H1 (cell line): Measurements from ENCODE around the gene CAPN13. TPM values are rescaled to one million over a fixed set of nuclear protein-coding genes. Genes with fewer than 3 reads are reported as not detected.
A peak's percentile ranks its signal among the peaks of the same experiment; 100 is the strongest.

ENCODE experiments used
- CTCF ChIA-PET: fragments of 300-600 bp; sonication (Branson Sonifier 250); formaldehyde crosslinking; loops from one replicate; lab custom pipeline; 2021; ENCODE audit not compliant: partially characterized antibody; lab: Charles Lee
- POLR2A ChIA-PET: fragments of 300-600 bp; sonication (Branson Sonifier 250); formaldehyde crosslinking; loops from one replicate; lab custom pipeline; 2021; ENCODE audit warnings: inconsistent platforms; ENCODE audit not compliant: partially characterized antibody; lab: Charles Lee
- DNase-seq, 2 experiments: peaks; one replicate each; pipeline versions ENCODE4 v3.0.0 to v3.0.0-alpha.2; 2010 to 2022; ENCODE audit warnings: low spot score in 2 of 2, low read depth in 1 of 2, mixed read lengths in 1 of 2
- FAIRE-seq: peaks from 2 replicates; lab custom pipeline; 2011; peaks lifted over from hg19 to GRCh38; lab: Jason Lieb, UNC
- H2AFZ ChIP-seq: 2 replicates; pipeline ENCODE4 v1.8.1; 2012; ENCODE audit warnings: low read length, inconsistent platforms
- H2AK5ac ChIP-seq: 2 replicates; pipeline ENCODE4 v1.6.1; 2013; ENCODE audit warnings: low read depth, low read length
- H2BK120ac ChIP-seq: replicated peaks from 2 replicates; pipeline ENCODE3; 2013; ENCODE audit warnings: low read depth, low read length, inconsistent platforms
- H2BK12ac ChIP-seq: 2 replicates; pipeline ENCODE4 v1.6.1; 2013; ENCODE audit warnings: low read depth, low read length
- H2BK15ac ChIP-seq: 2 replicates; pipeline ENCODE4 v1.6.1; 2013; ENCODE audit warnings: low read length
- H2BK20ac ChIP-seq: 2 replicates; pipeline ENCODE4 v1.6.1; 2013; ENCODE audit warnings: low read length
- H2BK5ac ChIP-seq: 2 replicates; pipeline ENCODE4 v1.6.1; 2013; ENCODE audit warnings: low read depth, low read length
- H3K14ac ChIP-seq: 2 replicates; pipeline ENCODE4 v1.6.1; 2013; ENCODE audit warnings: inconsistent platforms; ENCODE audit not compliant: insufficient read length
- H3K18ac ChIP-seq: 2 replicates; pipeline ENCODE4 v1.6.1; 2013; ENCODE audit warnings: low read length; ENCODE audit errors: extremely low read depth
- H3K23ac ChIP-seq: 2 replicates; pipeline ENCODE4 v1.6.1; 2013; ENCODE audit warnings: inconsistent platforms; ENCODE audit not compliant: insufficient read length
- H3K23me2 ChIP-seq: 2 replicates; pipeline ENCODE4 v1.6.1; 2013; ENCODE audit warnings: low read depth, low read length
- H3K27ac ChIP-seq: 2 replicates; pipeline ENCODE4 v1.6.1; 2011; ENCODE audit warnings: low read depth, low read length, inconsistent platforms
- H3K27me3 ChIP-seq, 4 experiments: replicated peaks in 1 of 4; 1 replicate in 1 of 4; 2 replicates in 3 of 4; pipeline versions ENCODE4 v1.6.1 to v1.8.1; 2011 to 2013; ENCODE audit warnings: low read length in 3 of 4, mild to moderate bottlenecking in 3 of 4, inconsistent platforms in 2 of 4, mixed read lengths in 2 of 4, moderate library complexity in 1 of 4; ENCODE audit not compliant: control insufficient read depth in 3 of 4, insufficient read depth in 3 of 4; ENCODE audit errors: extremely low read depth in 1 of 4
- H3K36me3 ChIP-seq, 4 experiments: 2 replicates each; pipeline versions ENCODE4 v1.6.1 to v1.8.1; 2011 to 2013; ENCODE audit warnings: mild to moderate bottlenecking in 4 of 4, low read length in 3 of 4, moderate library complexity in 2 of 4, control low read depth in 1 of 4, inconsistent platforms in 1 of 4; ENCODE audit not compliant: insufficient read depth in 4 of 4, control insufficient read depth in 2 of 4
- H3K4ac ChIP-seq: replicated peaks from 2 replicates; pipeline ENCODE3; 2013; ENCODE audit warnings: low read length, low read depth, mixed read lengths, inconsistent platforms; ENCODE audit not compliant: insufficient read length
- H3K4me1 ChIP-seq, 4 experiments: replicated peaks in 1 of 4; 1 replicate in 1 of 4; 2 replicates in 3 of 4; pipeline versions ENCODE4 v1.6.1 to v1.8.1; 2011 to 2013; ENCODE audit warnings: low read length in 3 of 4, inconsistent platforms in 2 of 4, mixed read lengths in 1 of 4; ENCODE audit not compliant: insufficient read depth in 4 of 4, control insufficient read depth in 3 of 4
- H3K4me2 ChIP-seq, 2 experiments: 2 replicates each; pipeline versions ENCODE4 v1.6.1 to v1.8.1; 2011 to 2013; ENCODE audit warnings: low read depth in 2 of 2, low read length in 2 of 2, control low read depth in 1 of 2, inconsistent platforms in 1 of 2, mild to moderate bottlenecking in 1 of 2; ENCODE audit not compliant: insufficient read depth in 1 of 2
- H3K4me3 ChIP-seq, 4 experiments: fragments of 200-600, 300-600 bp in 1 of 4; sonication (generic), shearing (Covaris generic), sonication (Bioruptor Twin) in 1 of 4; 2 replicates each; pipeline versions ENCODE4 v1.5.1 to v1.8.1; 2011 to 2016; ENCODE audit warnings: low read length in 4 of 4, low read depth in 3 of 4, control low read depth in 2 of 4, inconsistent platforms in 2 of 4, mild to moderate bottlenecking in 2 of 4, mixed read lengths in 1 of 4, moderate library complexity in 1 of 4; ENCODE audit not compliant: insufficient read depth in 2 of 4; ENCODE audit errors: extremely low read depth in 1 of 4
- H3K56ac ChIP-seq: replicated peaks from 2 replicates; pipeline ENCODE3; 2013; ENCODE audit warnings: low read depth, mild to moderate bottlenecking, mixed read lengths, low read length, inconsistent platforms; ENCODE audit not compliant: insufficient read length
- H3K79me1 ChIP-seq: 2 replicates; pipeline ENCODE4 v1.6.1; 2013; ENCODE audit warnings: low read depth, low read length, control low read depth
- H3K79me2 ChIP-seq, 2 experiments: 2 replicates each; pipeline versions ENCODE4 v1.6.1 to v1.8.1; 2012 to 2013; ENCODE audit warnings: low read length in 2 of 2, mild to moderate bottlenecking in 2 of 2, inconsistent platforms in 1 of 2; ENCODE audit not compliant: insufficient read depth in 2 of 2, control insufficient read depth in 1 of 2
- H3K9ac ChIP-seq, 4 experiments: replicated peaks in 1 of 4; 1 replicate in 1 of 4; 2 replicates in 3 of 4; pipeline versions ENCODE4 v1.6.1 to v1.8.1; 2011 to 2013; ENCODE audit warnings: low read depth in 3 of 4, low read length in 3 of 4, control low read depth in 2 of 4, mild to moderate bottlenecking in 2 of 4, moderate library complexity in 2 of 4, inconsistent platforms in 1 of 4; ENCODE audit errors: extremely low read depth in 1 of 4
- H3K9me3 ChIP-seq, 2 experiments: 2 replicates each; pipeline versions ENCODE4 v1.6.1 to v1.8.1; 2012 to 2013; ENCODE audit warnings: mild to moderate bottlenecking in 2 of 2, moderate library complexity in 2 of 2, control low read depth in 1 of 2, inconsistent platforms in 1 of 2, low read depth in 1 of 2, low read length in 1 of 2, mixed read lengths in 1 of 2; ENCODE audit not compliant: insufficient read depth in 2 of 2
- H4K20me1 ChIP-seq, 2 experiments: replicated peaks in 1 of 2; 2 replicates each; pipeline versions ENCODE3 to v1.8.1; 2011 to 2013; ENCODE audit warnings: inconsistent platforms in 2 of 2, low read length in 2 of 2, mild to moderate bottlenecking in 1 of 2; ENCODE audit not compliant: insufficient read depth in 2 of 2, control insufficient read depth in 1 of 2
- H4K5ac ChIP-seq: 2 replicates; pipeline ENCODE4 v1.6.1; 2013; ENCODE audit warnings: low read length, low read depth, mixed read lengths, inconsistent platforms; ENCODE audit not compliant: insufficient read length
- H4K8ac ChIP-seq: 2 replicates; pipeline ENCODE4 v1.8.0; 2013; ENCODE audit warnings: mild to moderate bottlenecking, moderate library complexity, low read length, inconsistent platforms; ENCODE audit not compliant: insufficient read depth; ENCODE audit errors: extremely low read depth
- H4K91ac ChIP-seq: replicated peaks from 2 replicates; pipeline ENCODE3; 2013; ENCODE audit warnings: low read length, mixed read lengths, inconsistent platforms; ENCODE audit not compliant: insufficient read length
- CBX8 ChIP-seq: fragments of 300-800, 300-1000 bp; sonication (generic); IDR thresholded peaks from 2 replicates; pipeline ENCODE4 v1.7.1; 2016; ENCODE audit warnings: low read depth, low read length, borderline replicate concordance
- EGR1 ChIP-seq: IDR thresholded peaks from 2 replicates; pipeline ENCODE4 v1.6.1; 2011; ENCODE audit warnings: low read depth, low read length, borderline replicate concordance
- HDAC2 ChIP-seq, 2 experiments: fragments of 300-600 bp in 1 of 2; sonication (generic) in 1 of 2; IDR thresholded peaks; 2 replicates each; pipeline ENCODE4 v1.6.1; 2011 to 2012; ENCODE audit warnings: low read depth in 2 of 2, low read length in 2 of 2, mild to moderate bottlenecking in 2 of 2, moderate library complexity in 2 of 2, borderline replicate concordance in 1 of 2, inconsistent platforms in 1 of 2
- JUND ChIP-seq: IDR thresholded peaks from 2 replicates; pipeline ENCODE4 v1.6.1; 2011; ENCODE audit warnings: mild to moderate bottlenecking, improper control_type of control experiment, low read length
- MAFK ChIP-seq: IDR thresholded peaks from 2 replicates; pipeline ENCODE4 v1.6.1; 2012; ENCODE audit warnings: low read depth, mild to moderate bottlenecking, improper control_type of control experiment, low read length
- NANOG ChIP-seq: IDR thresholded peaks from 2 replicates; pipeline ENCODE4 v1.6.1; 2011; ENCODE audit warnings: low read length, low read depth, mild to moderate bottlenecking, inconsistent platforms; ENCODE audit not compliant: insufficient read depth, poor library complexity, severe bottlenecking
- NRF1 ChIP-seq: IDR thresholded peaks from 2 replicates; pipeline ENCODE4 v1.6.1; 2011; ENCODE audit warnings: mild to moderate bottlenecking, low read depth, low read length, improper control_type of control experiment
- RNF2 ChIP-seq: fragments of 200-900, 300-1000 bp; sonication (generic); IDR thresholded peaks from 2 replicates; pipeline ENCODE4 v1.7.1; 2016; ENCODE audit warnings: borderline replicate concordance, low read depth, mild to moderate bottlenecking, antibody characterized with exemption, low read length; ENCODE audit not compliant: poor library complexity, severe bottlenecking; ENCODE audit errors: missing control alignments
- SIN3A ChIP-seq, 2 experiments: IDR thresholded peaks in 1 of 2; conservative IDR thresholded peaks in 1 of 2; 2 replicates each; pipeline ENCODE4 v1.6.1; 2011 to 2012; ENCODE audit warnings: low read length in 2 of 2, improper control_type of control experiment in 1 of 2, low read depth in 1 of 2, mild to moderate bottlenecking in 1 of 2
- SIRT6 ChIP-seq: IDR thresholded peaks from one replicate; pipeline ENCODE4 v1.7.1; 2012; ENCODE audit warnings: low read length, inconsistent platforms
- TAF7 ChIP-seq: optimal IDR thresholded peaks from 2 replicates; pipeline ENCODE3; 2011; ENCODE audit warnings: low read depth, mild to moderate bottlenecking, inconsistent platforms, low read length, moderate library complexity, borderline replicate concordance
- TCF12 ChIP-seq: IDR thresholded peaks from 2 replicates; pipeline ENCODE4 v1.6.1; 2011; ENCODE audit warnings: low read depth, mild to moderate bottlenecking, low read length
- WGBS, 2 experiments: shearing (Covaris generic) in 1 of 2; methylation state at CpG; one replicate each; pipeline versions ENCODE4 v1.1.6 to v1.1.7; 2013 to 2015; ENCODE audit warnings: low lambda C conversion rate in 2 of 2, mixed read lengths in 2 of 2, inconsistent platforms in 1 of 2, low coverage in 1 of 2, missing lambda C conversion rate in 1 of 2; ENCODE audit not compliant: insufficient replicate concordance in 2 of 2, insufficient coverage in 1 of 2, insufficient read length in 1 of 2; ENCODE audit errors: extremely low coverage in 1 of 2, missing lambda C conversion rate in 1 of 2; 5-methylcytosine and 5-hydroxymethylcytosine counted together
- polyA plus RNA-seq, 7 experiments: library from polyadenylated mRNA; depleted of rRNA in 3 of 7; stranded (reverse) in 5 of 7; unstranded in 2 of 7; fragments of >200 nt in 5 of 7; fragments of 200-250 nt in 2 of 7; gene quantifications; 1 replicate in 5 of 7; 2 replicates in 1 of 7; 4 replicates in 1 of 7; pipeline versions ENCODE4 v1.2.1 to v1.2.3, GENCODE V29; 2011 to 2013; ENCODE audit warnings: missing spikeins in 2 of 7, mixed read lengths in 2 of 7
- total RNA-seq: library from RNA; stranded (reverse); fragmentation: NEBNext Ultra II Directional; extraction: Animal tissue kit (Norgen Biotek cat#: 25700); gene quantifications from 2 replicates; pipeline ENCODE4 v1.2.1, GENCODE V29; 2021

The CAPN13 gene
- total and polyA plus RNA-seq, 2 of the 8 experiments (the other 6 are each of a cell fraction or from before 2014, with no cell fraction given): 2.4 TPM

GRCh38 chr2:30776831-30777635 is 30.2 kb downstream of the CAPN13 start:
- no peaks in the 10 kb centered on the region for H3K9me3 ChIP-seq
- H2AFZ ChIP-seq: no peak overlapping the region
- H2AK5ac ChIP-seq: no peak overlapping the region
- H4K5ac ChIP-seq: no peak overlapping the region
- no peak overlapping the region for H4K8ac ChIP-seq
- no peak overlapping the region for H4K91ac ChIP-seq
- no peak overlapping the region for H2BK12ac ChIP-seq
- no peak overlapping the region for H3K23ac ChIP-seq
- H3K27me3 ChIP-seq: no peaks in the 10 kb centered on the region
- FAIRE-seq (no peak), DNase-seq (peak in 1 of 2 experiments; percentile 33)
- no peak overlapping the region for H3K4ac ChIP-seq
- H3K56ac ChIP-seq: no peak overlapping the region
- H3K4me3 ChIP-seq: no peak overlapping the region
- H2BK120ac ChIP-seq: no peak overlapping the region
- no peaks in the 10 kb centered on the region for H3K23me2 ChIP-seq
- POLR2A ChIA-PET: no interaction called here
- H3K36me3 ChIP-seq: no peaks in the 10 kb centered on the region
- H3K4me1 ChIP-seq: 0 out of 7 replicates have a peak, but pooled peaks cover 0 to 2% (median 0%) of the 10 kb centered on the region in 4 experiments
- H2BK5ac ChIP-seq: no peak overlapping the region
- no peak overlapping the region for H3K9ac ChIP-seq
- H3K79me1 ChIP-seq: no peaks in the 10 kb centered on the region
- no peaks in the 10 kb centered on the region for H4K20me1 ChIP-seq
- no peaks in the 10 kb centered on the region for H3K79me2 ChIP-seq
- H3K18ac ChIP-seq: no peak overlapping the region
- no peak overlapping the region for H2BK15ac ChIP-seq
- CTCF ChIA-PET: interaction anchor here (0.5 kb wide), 1 partner anchor 489 kb away, joined by 3 read pairs; no protein-coding TSS in a partner anchor
- H3K14ac ChIP-seq: no peak overlapping the region
- H3K4me2 ChIP-seq: no peak overlapping the region
- H2BK20ac ChIP-seq: no peak overlapping the region
- WGBS, 2 experiments: 91% methylated on average over 9 of the region's 9 CpGs; no CpG with 5 or more reads in 1 of the 2 experiments
- H3K27ac ChIP-seq: no peak overlapping the region
- TF ChIP-seq TAF7: no peak
- no peak for TF ChIP-seq SIRT6
- TF ChIP-seq RNF2: no peak
- TF ChIP-seq TCF12: no peak
- no peak for TF ChIP-seq NANOG
- no peak for TF ChIP-seq CBX8
- no peak for TF ChIP-seq JUND
- no peak for TF ChIP-seq SIN3A (conservative IDR thresholded peaks at IDR 0.05 in 1 of 2, IDR thresholded peaks at IDR 0.05 in 1 of 2; ENCODE audit: low read depth in 1 of 2, low read length in 2 of 2)
- TF ChIP-seq NRF1: no peak
- no peak for TF ChIP-seq EGR1
- TF ChIP-seq MAFK: no peak
- TF ChIP-seq HDAC2 (IDR thresholded peaks at IDR 0.05; ENCODE audit: borderline replicate concordance in 1 of 2, low read depth in 2 of 2, low read length in 2 of 2): no peak
